Glomerular visceral epithelial cell (primary cell): ENCODE data around the gene FKRP.
"Not testable (repeated sequence)": the region's sequence is repeated elsewhere in the genome, so short reads cannot be mapped to it uniquely, and the experiment has no call there.

ENCODE experiments used
- DNase-seq: peaks from one replicate; pipeline ENCODE4 v3.0.0-alpha.2; 2016; ENCODE audit errors: extremely low spot score

Gene FKRP

DNA sequence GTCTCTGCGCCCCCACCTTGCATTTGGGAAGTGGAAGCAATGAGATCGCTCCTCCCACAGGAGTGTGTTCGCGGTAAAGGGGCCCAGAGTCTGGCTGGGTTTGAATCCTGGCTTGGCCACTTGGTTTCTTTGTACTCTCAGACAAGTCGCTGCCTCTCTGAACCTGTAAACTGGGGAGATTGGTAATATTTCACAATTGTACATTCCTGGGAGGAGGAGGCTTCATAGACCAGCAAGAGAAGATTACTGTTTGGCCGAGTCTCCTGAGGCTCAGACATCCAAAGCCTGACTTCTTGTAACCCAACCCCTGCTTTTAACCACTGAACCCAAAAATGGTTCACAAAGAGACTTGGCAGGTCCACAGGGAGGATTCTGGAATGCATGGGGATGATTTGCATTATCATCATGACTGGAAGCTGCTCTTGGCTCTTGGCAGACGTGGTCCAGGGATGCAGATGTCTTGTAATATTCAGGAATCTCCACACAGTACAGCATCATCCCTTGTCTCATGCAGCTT, 14.0 kb downstream of the FKRP start:
- no peak for DNase-seq

DNA sequence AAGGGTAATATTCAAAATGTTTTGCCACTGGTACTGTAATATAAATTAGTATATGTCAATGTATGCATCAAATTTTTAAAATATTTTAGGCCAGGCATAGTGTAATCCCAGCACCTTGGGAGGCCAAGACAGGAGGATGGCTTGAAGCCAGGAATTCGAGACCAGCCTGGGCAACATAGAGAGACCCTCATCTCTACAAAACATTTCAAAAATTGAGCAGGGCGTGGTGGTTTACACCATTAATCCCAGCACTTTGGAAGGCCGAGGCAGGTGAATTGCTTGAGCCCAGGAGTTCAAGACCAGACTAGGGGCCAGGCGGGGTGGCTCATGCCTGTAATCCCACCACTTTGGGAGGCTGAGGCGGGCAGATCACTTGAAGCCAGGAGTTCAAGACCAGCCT, 14.5 kb downstream of the FKRP start:
- no peak for DNase-seq

DNA sequence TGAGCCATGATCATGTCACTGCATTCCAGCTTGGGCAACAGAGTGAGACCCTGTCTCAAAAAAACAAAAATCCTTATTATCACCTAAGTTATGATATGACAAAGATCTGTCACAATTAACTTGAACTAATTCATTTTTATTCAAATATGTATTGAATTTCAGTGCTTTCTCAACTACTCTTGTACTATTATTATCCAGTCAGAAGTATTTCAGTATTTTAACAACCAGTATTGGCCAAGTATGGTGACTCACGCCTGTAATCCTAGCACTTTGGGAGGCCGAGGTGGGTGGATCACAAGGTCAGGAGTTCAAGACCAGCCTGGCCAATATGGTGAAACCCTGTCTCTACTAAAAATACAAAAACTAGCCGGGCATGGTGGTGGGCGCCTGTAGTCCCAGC, 15.0 kb downstream of the FKRP start:
- not testable (repeated sequence) for DNase-seq

DNA sequence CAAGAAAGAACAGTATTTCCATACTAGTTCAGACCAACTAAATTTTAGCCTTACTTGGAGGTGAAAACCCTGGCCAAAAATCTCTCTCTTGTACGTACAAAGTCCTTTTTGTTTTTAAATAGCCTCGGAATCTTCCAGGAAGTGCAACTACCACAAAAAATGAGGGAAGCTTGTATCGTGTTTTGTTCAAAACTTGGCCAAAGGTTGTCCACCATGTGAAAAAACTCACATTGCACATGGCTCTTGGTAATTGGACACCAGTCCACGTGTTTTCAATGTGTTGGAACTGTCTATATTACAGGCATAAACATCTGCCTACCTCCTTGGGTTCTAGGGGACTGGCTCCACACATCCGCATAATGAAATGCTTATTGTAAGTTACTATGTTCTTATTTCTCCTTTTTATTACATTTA, 15.6 kb downstream of the FKRP start:
- DNase-seq: no peak

DNA sequence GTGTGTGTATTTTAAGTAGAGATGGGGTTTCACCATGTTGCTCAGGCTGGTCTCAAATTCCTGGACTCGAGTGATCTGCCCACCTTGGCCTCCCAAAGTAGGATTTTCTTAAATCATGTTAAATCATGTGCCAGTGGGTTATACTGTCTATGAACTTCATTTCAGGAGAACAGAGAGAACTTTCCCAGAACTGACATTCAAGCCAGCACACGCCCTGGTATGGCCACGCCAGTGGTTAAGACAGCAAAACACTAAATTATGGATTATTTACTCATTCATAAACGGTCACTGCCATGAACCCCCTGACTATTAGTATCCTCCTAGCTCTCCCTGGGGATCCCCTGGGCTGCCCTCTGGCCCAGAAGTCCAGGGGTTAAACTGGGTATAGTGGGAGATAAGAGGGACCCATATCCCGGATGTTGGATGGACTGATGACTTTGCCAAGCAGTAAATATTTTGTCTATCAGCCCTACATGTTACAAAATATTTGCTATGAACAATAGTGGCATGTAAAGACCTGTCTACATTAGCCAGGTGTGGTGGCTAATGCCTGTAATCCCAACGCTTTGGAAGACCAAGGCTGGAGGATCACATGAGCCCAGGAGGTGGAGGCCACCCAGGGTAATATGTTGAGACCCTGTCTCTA, 16.5 kb downstream of the FKRP start:
- DNase-seq: no peak

DNA sequence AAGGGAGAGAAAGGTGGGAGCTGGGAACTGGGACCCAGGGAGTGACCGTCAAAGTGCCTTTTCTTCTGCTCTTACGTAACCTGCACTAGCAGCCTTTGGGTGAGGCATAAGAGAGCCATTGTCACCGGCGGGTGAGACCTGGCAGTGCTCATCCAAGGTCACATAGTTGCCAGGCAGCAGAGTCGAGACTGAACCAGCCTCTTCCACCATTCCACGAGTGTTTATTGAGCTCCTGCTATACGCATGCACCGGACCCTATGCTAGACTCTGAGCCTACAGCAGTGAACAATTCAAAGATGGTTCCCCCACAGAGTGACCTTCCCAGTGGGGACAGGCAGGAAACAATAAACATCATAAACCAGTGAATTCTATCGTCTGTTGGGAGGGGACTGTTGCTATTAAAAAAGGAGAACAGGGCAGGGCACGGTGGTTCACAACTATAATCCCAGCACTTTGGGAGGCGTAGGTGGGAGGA, 19.0 kb downstream of the FKRP start:
- DNase-seq: no peak

DNA sequence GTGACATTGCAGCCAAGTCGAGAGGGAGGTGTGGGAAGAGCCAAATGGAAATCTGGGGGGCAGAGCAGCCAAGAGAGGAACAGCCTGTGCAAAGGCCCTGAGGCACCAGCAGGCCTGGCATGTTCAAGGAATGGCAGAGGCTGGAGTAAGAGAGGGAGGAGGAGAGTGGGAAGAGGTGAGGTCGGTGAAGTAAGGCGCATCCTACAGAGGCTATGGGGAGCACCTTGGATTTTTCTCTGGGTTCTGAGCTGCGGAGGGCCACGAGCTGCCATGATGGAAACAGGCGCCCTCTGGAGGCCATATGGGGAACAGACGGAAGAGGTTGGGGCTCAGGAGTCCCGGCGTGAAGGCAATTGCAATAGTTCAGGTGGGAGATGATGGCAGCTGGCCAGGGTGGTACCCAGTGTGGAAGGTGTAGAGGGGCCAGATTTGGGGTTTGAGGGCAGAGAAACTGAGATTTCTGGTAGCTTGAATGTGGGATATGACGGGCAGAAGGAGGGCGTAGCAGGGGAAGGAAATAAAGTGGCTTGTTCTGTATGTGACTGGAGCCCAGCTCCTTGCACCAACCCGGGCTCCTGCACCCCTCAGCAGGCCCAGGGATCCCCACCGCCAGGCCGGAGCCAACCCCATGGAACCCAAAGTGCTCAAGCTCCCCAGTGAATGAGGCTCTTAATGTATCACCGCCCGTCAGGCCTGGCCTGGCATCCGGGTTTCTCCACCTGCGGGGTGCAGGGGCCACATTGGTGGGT, 20.9 kb downstream of the FKRP start:
- DNase-seq: peak; percentile 39

DNA sequence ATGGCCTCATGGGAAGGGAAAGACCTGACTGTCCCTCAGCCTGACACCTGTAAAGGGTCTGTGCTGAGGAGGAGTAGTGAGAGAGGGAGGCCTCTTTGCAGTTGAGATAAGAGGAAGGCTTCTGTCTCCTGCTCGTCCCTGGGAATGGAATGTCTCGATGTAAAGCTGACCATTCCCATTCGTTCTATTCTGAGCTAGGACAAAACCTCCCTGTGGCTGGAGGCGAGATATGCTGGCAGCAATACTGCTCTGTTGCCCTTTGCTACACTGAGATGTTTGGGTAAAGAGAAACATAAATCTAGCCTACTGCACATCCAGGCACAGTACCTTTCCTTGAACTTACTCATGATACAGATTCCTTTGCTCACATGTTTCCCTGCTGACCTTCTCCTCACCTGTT, 22.9 kb downstream of the FKRP start:
- DNase-seq: not testable (repeated sequence)

DNA sequence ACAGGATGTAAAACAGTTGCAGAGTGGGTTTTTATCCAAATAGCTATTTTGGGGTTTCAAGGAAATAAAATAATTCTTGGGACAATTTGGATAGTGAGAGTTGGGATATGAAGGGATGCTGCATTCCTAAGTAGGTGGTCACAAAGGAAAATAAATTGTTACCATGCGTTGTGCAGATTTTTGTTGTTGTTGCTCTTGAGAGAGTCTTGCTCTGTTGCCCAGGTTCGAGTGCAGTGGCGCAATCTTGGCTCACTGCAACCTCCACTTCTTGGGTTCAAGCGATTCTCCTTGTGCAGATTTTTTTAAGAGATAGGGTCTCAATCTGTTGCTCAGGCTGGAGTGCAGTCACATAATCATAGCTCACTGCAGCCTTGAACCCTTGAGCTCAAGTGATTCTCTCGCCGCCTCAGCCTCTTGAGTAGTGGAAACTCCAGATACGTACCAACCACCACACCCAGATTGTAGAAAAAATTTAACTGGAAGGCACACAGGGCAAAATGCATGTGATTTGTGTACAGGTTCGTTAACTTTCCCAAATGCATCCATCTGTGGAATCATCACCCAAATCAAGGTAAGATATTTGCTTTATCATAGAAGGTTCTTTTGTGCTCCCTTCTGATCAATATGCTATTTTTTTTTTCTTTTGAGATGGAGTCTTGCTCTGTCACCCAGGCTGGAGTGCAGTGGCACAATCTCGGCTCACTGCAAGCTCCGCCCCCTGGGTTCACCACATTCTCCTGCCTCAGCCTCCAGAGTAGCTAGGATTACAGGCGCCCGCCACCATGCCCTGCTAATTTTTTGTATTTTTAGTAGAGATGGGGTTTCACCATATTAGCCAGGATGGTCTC, 26.5 kb downstream of the FKRP start:
- DNase-seq: no peak

DNA sequence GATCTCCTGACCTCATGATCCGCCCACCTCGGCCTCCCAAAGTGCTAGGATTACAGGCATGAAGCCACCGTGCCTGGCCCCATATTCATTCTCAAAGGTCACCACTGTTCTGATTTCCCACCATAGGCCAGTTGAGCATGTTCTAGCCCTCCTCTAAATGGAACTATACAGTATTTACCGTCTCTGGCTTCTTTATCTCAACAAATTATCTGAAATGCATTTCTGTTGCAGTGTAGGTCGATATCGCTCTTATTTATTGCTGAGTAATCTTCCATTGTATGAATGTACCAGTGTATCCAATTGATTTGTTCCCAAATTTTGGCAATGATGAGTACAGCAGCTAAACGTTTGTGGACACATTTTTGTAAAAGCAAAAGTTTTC, 27.2 kb downstream of the FKRP start:
- DNase-seq: no peak

DNA sequence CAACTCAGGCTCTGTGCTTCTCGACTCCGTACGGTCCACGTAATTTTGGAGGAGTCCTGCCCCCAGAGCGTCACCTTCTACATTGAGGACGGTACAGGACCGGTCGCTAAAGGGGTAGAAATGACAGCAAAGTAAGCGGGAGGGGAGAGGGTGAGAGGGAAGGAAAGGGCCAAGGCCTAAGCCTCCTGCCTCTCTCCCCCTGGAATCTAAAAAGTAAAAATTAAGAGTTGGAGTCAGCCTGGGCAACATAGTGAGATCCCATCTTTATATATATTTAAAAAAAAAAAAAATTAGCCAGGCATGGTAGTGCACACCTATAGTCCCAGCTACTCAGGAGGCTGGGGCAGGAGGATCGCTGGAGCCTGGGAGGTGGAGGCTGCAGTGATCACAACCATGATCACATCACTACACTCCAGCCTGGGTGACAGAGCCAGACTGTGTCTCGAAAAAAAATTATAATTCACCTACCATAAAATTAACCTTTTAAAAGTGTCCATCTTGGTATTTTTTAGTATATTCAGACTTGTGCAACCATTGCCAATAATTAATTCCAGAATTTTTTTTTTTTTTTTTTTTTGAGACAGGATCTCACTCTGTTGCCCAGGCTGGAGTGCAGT, 29.9 kb downstream of the FKRP start:
- DNase-seq: no peak

DNA sequence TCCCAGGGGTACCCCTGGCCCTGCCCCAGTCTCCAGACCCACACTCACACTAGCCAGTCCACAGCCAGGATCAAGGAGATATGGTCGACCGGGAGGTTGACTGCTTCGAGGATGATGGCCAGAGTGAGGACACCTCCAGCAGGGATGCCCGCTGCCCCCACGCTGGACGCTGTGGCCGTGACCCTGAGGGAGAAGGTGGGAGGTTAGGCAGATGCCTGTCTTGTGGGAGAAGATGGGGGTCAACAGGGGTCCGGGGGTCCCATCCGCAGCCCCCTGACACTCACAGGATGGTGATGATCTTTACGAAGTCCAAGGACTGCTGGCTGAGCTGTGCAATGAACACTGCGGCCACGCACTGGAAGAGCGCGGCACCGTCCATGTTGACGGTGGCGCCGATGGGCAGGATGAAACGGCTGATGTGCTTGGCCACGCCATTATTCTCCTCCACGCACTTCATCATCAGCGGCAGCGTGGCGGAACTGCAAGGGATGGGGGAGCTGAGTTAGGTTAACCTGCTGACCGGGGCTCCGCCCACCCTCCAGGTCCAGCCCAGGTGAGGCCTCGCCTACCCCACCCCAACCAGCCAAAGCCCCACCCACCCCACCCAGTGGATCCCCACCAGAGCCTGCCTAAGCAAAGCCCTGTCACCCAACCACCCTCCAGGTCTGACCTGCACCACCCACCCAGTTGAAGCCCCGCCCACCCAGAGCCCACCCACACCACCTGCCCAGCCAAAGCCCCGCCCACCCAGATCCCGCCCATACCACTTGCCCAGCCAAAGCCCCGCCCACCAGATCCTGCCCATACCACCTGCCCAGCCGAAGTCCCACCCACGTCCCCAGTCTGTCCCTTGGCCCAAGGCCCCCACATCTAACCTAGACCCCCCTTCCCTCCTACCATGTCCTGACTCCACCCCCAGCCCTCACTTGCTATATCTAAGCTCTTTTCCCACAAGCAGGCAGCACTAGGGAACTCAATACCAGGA, 31.4 kb downstream of the FKRP start:
- no peak for DNase-seq

DNA sequence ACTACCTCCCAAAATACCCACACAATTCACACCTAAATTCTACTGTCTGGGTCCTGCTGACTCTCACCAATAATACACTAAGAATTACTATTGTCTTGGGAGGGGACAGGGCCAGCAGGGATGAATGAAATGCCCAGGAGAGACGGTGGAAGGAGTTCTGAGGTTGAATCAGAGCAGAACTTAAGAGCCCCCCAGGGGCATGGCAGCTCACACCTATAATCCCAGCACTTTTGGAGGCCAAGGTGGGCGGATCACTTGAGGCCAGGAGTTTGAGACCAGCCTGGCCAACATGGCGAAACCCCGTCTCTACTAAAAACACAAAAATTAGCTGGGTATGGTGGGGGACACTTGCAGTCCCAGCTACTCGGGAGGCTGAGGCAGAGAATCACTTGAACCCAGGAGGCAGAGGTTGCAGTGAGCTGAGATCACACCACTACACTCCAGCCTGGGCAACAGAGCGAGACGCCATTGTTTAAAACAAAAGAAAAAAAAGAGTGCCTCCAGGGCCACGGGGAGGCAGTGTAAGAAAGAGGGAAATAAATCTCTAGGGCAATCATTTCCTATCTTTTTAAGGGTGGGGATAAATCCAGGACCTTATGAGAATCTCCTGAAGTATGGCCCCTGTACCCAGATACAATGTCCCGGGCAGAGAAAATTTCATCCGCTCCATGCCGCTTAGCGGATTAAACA, 32.2 kb downstream of the FKRP start:
- not testable (repeated sequence) for DNase-seq

DNA sequence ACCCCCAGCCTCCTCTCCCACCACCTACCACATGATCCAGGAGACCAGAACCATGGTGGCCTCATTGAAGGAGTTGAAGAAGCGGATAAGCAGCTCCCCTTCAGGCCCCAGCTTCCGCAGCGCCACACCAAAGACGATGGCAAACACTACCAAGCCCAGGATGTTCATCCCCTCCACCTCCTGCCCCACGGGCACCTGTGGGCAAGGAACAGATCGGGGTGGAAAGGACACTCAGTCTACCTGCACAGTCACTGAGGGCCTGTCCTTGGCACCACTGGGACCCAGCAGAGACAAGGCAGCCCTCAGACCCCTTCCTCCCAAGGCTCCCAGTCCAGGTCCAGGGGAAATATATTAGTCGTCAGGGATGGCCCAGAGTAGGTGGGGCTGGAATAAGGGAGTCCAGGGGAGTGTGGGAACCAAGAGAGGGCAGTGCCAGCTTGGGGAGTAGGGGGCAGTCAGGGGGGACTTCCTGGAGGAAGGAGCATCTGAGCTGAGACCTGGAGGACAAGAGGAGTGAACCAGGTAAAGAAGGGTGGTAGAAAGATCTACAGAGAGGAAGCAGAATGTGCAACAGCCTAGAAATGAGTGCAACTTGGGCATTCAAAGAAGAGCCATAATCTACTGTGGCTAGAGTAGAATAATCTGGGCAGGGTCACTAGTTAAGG, 36.6 kb downstream of the FKRP start:
- no peak for DNase-seq

DNA sequence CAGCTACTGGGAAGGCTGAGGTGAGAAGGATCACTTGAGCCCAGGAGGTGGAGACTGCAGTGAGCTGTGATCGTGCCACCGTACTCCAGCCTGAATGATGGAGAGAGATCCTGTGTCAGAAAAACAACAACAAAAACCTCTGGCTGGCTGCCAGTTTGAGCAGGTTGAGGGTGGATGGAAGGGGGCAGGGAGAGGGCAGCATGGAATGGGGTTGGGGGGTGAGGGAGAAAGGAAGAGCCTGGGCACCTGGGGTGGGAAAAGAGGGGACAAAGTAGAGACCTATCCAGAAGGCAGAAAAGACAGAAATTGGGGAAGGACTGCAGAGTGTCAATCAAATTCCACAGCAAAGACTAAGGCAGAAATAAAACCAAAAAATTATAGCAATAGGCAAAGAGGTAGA, 37.8 kb downstream of the FKRP start:
- DNase-seq: no peak

DNA sequence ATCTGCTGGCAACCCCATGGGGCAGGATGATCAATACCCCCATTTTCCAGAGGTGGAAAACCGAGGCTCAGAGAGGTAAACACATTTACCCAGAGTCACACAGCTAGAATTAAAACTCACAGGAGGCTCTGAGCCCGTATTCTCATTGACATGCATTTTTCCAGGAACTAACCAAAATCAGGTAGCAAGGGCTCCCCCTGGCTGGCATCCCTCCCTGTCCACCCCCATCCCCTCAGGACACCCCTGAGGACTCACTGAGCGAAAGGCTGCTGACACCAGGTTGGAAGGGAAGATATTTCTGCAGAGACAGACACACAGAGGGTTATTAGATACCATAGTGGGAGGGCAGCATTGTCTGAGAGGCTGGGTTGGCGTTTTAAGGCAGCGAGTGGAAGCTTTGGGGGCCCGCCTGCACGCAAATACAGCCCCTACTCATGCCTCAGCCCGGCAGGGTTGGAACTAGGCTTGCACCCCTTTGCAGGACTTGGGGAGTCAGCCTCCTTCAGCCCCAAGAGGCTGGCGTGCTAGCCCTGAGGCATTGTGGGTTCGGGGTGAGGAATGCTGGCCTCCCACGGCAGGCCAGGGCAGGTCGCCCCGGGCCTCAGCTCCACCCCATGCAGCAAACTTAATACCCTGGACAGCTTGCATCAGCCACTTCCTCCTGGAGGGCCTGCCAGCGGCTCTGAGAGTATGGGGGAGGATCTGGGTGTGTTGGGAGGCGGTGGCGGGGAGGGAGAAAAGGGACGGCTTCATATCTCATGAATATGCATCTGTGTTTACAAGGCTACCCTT, 38.6 kb downstream of the FKRP start:
- peak; percentile 92 for DNase-seq

DNA sequence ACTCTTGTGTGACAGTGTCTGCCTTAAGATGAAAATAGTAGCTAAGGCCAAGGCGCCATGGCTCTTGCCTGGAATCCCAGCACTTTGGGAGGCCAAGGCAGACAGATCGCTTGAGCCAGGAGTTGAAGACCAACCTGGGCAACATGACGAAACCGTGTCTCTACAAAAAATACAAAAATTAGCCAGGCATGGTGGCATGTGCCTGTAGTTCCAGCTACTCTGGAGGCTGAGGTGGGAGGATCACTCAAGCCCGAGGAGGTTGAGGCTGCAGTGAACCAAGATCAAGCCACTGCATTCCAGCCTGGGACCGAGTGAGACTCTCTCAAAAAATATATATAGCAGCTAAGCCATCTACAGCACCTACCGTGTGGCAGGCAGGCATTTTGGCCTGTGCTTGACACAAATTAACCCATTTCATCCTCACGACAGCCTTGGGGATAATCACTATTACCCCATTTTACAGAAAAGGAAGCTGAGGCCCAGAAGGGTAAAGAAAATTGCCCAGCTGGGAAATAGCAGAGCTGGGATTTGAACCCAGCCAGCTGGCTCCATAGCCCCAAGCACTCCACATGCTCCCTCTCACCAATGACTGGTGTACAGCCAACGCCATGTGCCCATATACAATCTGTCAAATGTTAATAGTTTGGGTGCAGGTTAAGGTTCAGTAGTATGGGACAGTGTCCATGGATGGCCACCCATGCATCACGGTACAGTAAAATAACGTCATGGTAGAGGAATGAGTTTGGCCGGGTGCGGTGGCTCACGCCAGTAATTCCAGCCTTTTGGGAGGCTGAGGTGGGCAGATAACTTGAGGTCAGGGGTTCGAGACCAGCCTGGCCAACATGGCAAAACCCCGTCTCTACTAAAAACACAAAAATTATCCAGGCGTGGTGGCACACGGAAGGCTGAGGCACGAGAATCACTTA, 39.5 kb downstream of the FKRP start:
- peak; percentile 92 for DNase-seq

DNA sequence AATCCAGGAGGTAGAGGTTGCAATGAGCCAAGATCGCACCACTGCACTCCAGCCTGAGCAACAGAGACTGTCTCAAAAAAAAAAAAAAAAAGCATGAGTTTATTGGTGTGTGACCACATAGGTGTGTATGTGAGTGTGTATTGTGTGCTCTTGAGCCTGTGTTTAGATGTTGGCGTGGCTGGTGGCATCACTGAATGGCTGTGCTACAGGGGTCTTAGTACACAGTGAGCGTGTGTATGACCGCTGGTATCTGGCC, 40.1 kb downstream of the FKRP start:
- no peak for DNase-seq
